HepG2 (cell line): Measurements from ENCODE around the gene OGFR. TPM values are rescaled to one million over a fixed set of nuclear protein-coding genes. Genes with fewer than 3 reads are reported as not detected.

Experiments used
- AGO1 ChIP-seq: fragments of 200-400 bp; formaldehyde crosslinking; IDR thresholded peaks from 2 replicates; pipeline ENCODE4 v1.6.1; 2017; ENCODE audit warnings: mild to moderate bottlenecking, low read depth, low read length, moderate library complexity; ENCODE audit not compliant: poor library complexity, severe bottlenecking
- CC2D1A ChIP-seq: sonication (generic); formaldehyde crosslinking; IDR thresholded peaks from 2 replicates; pipeline ENCODE4 v1.8.1; 2023; ENCODE audit warnings: mild to moderate bottlenecking, missing genetic modification reagents
- DPF2 ChIP-seq: sonication (generic); formaldehyde crosslinking; IDR thresholded peaks from 2 replicates; pipeline ENCODE4 v1.4.0; 2020; ENCODE audit warnings: mild to moderate bottlenecking, low read depth, missing genetic modification reagents, borderline replicate concordance
- ETS1 ChIP-seq: sonication (generic); formaldehyde crosslinking; IDR thresholded peaks from 2 replicates; pipeline ENCODE4 v1.4.0; 2020; ENCODE audit warnings: missing genetic modification reagents
- KDM3A ChIP-seq: IDR thresholded peaks from 2 replicates; pipeline ENCODE4 v1.6.1; 2018; ENCODE audit warnings: low read depth, missing compliant biosample characterization
- PLSCR1 ChIP-seq: sonication (generic); formaldehyde crosslinking; IDR thresholded peaks from 2 replicates; pipeline ENCODE4 v1.5.0; 2020; ENCODE audit warnings: missing genetic modification reagents, mild to moderate bottlenecking, borderline replicate concordance
- RBFOX2 ChIP-seq: fragments of 200-400 bp; formaldehyde crosslinking; IDR thresholded peaks from 2 replicates; pipeline ENCODE4 v1.6.1; 2017; ENCODE audit warnings: low read depth, mild to moderate bottlenecking, low read length
- RFX1 ChIP-seq: fragments of 450-650 bp; IDR thresholded peaks from 2 replicates; pipeline ENCODE4 v1.6.1; 2017
- ZBTB34 ChIP-seq: sonication (generic); formaldehyde crosslinking; IDR thresholded peaks from 2 replicates; pipeline ENCODE4 v1.8.0; 2022; ENCODE audit warnings: mild to moderate bottlenecking, missing genetic modification reagents
- ZEB1 ChIP-seq: IDR thresholded peaks from 2 replicates; pipeline ENCODE4 v1.6.1; 2012; ENCODE audit warnings: mild to moderate bottlenecking, low read depth, inconsistent platforms; ENCODE audit not compliant: insufficient replicate concordance
- ZNF17 ChIP-seq: sonication (generic); formaldehyde crosslinking; IDR thresholded peaks from 2 replicates; pipeline ENCODE4 v1.5.0; 2020; ENCODE audit warnings: mild to moderate bottlenecking, missing genetic modification reagents
- ZNF225 ChIP-seq: sonication (generic); formaldehyde crosslinking; IDR thresholded peaks from 2 replicates; pipeline ENCODE4 v1.4.0; 2020; ENCODE audit warnings: mild to moderate bottlenecking, missing genetic modification reagents
- ZNF232 ChIP-seq: sonication (generic); formaldehyde crosslinking; IDR thresholded peaks from 2 replicates; pipeline ENCODE4 v1.4.0; 2020; ENCODE audit warnings: missing genetic modification reagents, borderline replicate concordance
- ZNF430 ChIP-seq: sonication (generic); formaldehyde crosslinking; IDR thresholded peaks from 2 replicates; pipeline ENCODE4 v1.9.0; 2021; ENCODE audit warnings: mild to moderate bottlenecking, missing genetic modification reagents
- ZNF441 ChIP-seq: sonication (generic); formaldehyde crosslinking; IDR thresholded peaks from 2 replicates; pipeline ENCODE4 v1.7.0; 2021; ENCODE audit warnings: missing genetic modification reagents, borderline replicate concordance
- ZNF580 ChIP-seq: IDR thresholded peaks from 2 replicates; pipeline ENCODE4 v1.6.1; 2016; ENCODE audit warnings: low read depth, borderline replicate concordance
- ZNF891 ChIP-seq: sonication (generic); formaldehyde crosslinking; IDR thresholded peaks from 2 replicates; pipeline ENCODE4 v1.5.0; 2020; ENCODE audit warnings: mild to moderate bottlenecking, missing genetic modification reagents
- polyA plus RNA-seq, 8 experiments: library from polyadenylated mRNA; depleted of rRNA in 3 of 8; stranded (reverse) in 7 of 8; unstranded in 1 of 8; fragments of >200 nt; fragmentation: Illumina TruSeq in 4 of 8; extraction: Trizol in 4 of 8; gene quantifications; 2 replicates each; pipeline versions ENCODE4 v1.2.1 to v1.2.3, GENCODE V29; 2011 to 2016; ENCODE audit warnings: low read depth in 4 of 8, missing spikeins in 1 of 8, mixed read lengths in 1 of 8; ENCODE audit not compliant: insufficient read depth in 1 of 8
- total RNA-seq, 5 experiments: library from RNA; depleted of rRNA; stranded (reverse); fragments of >200 nt; fragmentation: Illumina TruSeq; extraction: Trizol; gene quantifications; 2 replicates each; pipeline ENCODE4 v1.2.3, GENCODE V29; 2016; ENCODE audit warnings: low read depth in 1 of 5
- TF ChIP-seq, protein P1 (sequence below): IDR thresholded peaks from 2 replicates; pipeline ENCODE4 v1.6.1; 2016; ENCODE audit warnings: mild to moderate bottlenecking
- TF ChIP-seq, protein P2 (sequence below): sonication (generic); formaldehyde crosslinking; conservative IDR thresholded peaks from 2 replicates; pipeline ENCODE4 v1.8.0; 2022; ENCODE audit warnings: low read depth, missing genetic modification reagents
- TF ChIP-seq, protein P3 (sequence below): sonication (generic); formaldehyde crosslinking; IDR thresholded peaks from 2 replicates; pipeline ENCODE4 v1.5.0; 2020; ENCODE audit warnings: mild to moderate bottlenecking, missing genetic modification reagents

The OGFR gene
- total and polyA plus RNA-seq, 2 of the 13 experiments (the other 11 are each of a cell fraction or from before 2014, with no cell fraction given), result 47.7 to 81.8 TPM

DNA sequence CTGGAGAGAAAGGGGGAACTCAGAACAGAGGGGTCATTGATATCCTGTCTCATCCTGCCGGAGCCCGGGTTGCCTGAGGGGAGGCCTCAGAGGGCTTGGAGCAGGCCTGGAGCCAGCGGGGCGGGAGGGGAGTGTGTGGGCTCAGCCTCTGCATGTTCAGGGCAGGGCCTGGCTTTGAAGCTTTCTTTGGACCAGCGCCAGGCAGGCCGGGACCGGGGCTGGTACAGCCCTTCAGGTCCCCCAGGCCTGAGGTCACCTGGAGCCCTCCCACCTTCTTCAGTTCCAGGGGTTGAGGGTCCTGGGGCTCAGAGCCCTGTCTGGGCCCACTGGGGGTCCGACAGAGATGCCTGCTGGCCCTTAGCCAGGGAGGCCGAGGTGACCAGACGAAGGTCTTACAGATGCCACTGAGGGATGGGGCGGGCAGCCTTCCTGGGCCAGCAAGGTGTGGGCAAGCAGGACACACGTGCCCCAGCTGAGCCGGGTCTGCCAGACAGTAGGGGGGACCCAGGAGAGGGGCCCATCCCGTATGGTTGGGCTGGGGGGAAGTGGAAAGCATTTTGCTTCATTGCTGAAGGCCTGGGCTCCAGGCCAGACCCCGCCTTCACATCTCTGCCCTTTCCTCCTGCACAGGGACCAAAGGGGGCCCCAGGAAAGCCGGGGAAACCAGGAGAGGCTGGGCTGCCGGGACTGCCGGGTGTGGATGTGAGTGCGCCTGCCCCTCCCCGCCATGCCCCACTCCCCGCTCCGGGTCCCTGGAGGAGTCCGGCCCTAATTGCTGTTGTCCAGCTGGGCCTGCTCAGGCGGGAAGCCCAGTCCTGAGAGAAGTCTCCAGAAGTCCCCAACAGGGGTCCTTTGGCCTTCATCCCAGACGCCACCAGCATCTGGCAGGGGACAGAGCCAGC is 14.2 kb downstream of the OGFR start (continued):
- TF ChIP-seq ZNF17 (CRISPR knock-in tag) (no peak), CC2D1A (CRISPR knock-in tag) (no peak; the same call in 1 of the 2 replicates), ZBTB34 (no peak), ZNF232 (CRISPR knock-in tag) (no peak), ZNF441 (no peak), KDM3A (CRISPR knock-in tag) (peak; percentile 24; the same call in 1 of the 2 replicates), RFX1 (no peak), ETS1 (no peak), ZEB1 (peak; percentile 64), ZNF580 (CRISPR knock-in tag) (peak; percentile 54; the same call in 1 of the 2 replicates), RBFOX2 (peak; percentile 72), ZNF891 (CRISPR knock-in tag) (peak; percentile 79), ZNF225 (CRISPR knock-in tag) (peak; percentile 85), DPF2 (CRISPR knock-in tag) (no peak), AGO1 (peak; percentile 65), PLSCR1 (CRISPR knock-in tag) (no peak), ZNF430 (peak; percentile 65; the same call in 1 of the 2 replicates)
- TF ChIP-seq, protein P1, sequence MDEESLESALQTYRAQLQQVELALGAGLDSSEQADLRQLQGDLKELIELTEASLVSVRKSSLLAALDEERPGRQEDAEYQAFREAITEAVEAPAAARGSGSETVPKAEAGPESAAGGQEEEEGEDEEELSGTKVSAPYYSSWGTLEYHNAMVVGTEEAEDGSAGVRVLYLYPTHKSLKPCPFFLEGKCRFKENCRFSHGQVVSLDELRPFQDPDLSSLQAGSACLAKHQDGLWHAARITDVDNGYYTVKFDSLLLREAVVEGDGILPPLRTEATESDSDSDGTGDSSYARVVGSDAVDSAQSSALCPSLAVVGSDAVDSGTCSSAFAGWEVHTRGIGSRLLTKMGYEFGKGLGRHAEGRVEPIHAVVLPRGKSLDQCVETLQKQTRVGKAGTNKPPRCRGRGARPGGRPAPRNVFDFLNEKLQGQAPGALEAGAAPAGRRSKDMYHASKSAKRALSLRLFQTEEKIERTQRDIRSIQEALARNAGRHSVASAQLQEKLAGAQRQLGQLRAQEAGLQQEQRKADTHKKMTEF, result peak; percentile 73
- TF ChIP-seq, protein P2, sequence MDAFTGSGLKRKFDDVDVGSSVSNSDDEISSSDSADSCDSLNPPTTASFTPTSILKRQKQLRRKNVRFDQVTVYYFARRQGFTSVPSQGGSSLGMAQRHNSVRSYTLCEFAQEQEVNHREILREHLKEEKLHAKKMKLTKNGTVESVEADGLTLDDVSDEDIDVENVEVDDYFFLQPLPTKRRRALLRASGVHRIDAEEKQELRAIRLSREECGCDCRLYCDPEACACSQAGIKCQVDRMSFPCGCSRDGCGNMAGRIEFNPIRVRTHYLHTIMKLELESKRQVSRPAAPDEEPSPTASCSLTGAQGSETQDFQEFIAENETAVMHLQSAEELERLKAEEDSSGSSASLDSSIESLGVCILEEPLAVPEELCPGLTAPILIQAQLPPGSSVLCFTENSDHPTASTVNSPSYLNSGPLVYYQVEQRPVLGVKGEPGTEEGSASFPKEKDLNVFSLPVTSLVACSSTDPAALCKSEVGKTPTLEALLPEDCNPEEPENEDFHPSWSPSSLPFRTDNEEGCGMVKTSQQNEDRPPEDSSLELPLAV (CRISPR knock-in tag), result no peak
- TF ChIP-seq, protein P3, sequence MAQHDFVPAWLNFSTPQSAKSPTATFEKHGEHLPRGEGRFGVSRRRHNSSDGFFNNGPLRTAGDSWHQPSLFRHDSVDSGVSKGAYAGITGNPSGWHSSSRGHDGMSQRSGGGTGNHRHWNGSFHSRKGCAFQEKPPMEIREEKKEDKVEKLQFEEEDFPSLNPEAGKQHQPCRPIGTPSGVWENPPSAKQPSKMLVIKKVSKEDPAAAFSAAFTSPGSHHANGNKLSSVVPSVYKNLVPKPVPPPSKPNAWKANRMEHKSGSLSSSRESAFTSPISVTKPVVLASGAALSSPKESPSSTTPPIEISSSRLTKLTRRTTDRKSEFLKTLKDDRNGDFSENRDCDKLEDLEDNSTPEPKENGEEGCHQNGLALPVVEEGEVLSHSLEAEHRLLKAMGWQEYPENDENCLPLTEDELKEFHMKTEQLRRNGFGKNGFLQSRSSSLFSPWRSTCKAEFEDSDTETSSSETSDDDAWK (CRISPR knock-in tag), result no peak
